K562 (cell line): Measurements from ENCODE around the gene HEXIM1. TPM values are rescaled to one million over a fixed set of nuclear protein-coding genes. Genes with fewer than 3 reads are reported as not detected.

Source experiments
- KDM1A ChIP-seq, 2 experiments: fragments of 450-650 bp; IDR thresholded peaks; 2 replicates each; pipeline ENCODE4 v1.6.1; 2016; ENCODE audit warnings: mild to moderate bottlenecking in 2 of 2
- KDM2B ChIP-seq: fragments of 250-450 bp; sonication (Bioruptor Pico); IDR thresholded peaks from 2 replicates; pipeline ENCODE4 v1.8.0; 2021; ENCODE audit warnings: mild to moderate bottlenecking, moderate library complexity
- NONO ChIP-seq, 2 experiments: fragments of 200-400 bp in 1 of 2; fragments of 450-650 bp in 1 of 2; formaldehyde crosslinking in 1 of 2; IDR thresholded peaks; 2 replicates each; pipeline ENCODE4 v1.6.1; 2017; ENCODE audit warnings: low read depth in 2 of 2, mild to moderate bottlenecking in 2 of 2, moderate library complexity in 2 of 2, low read length in 1 of 2
- PHF8 ChIP-seq: fragments of 200-600 bp; sonication (generic); IDR thresholded peaks from 2 replicates; pipeline ENCODE4 v1.6.1; 2012; ENCODE audit warnings: mixed run types, mild to moderate bottlenecking, inconsistent platforms, low read length, moderate library complexity, borderline replicate concordance
- RBBP5 ChIP-seq: fragments of 200-600 bp; sonication (generic); IDR thresholded peaks from 2 replicates; pipeline ENCODE4 v1.6.1; 2012; ENCODE audit warnings: borderline replicate concordance, mild to moderate bottlenecking, low read length, control low read depth, inconsistent platforms; ENCODE audit not compliant: insufficient read depth, poor library complexity, severe bottlenecking
- RBFOX2 ChIP-seq: fragments of 200-400 bp; formaldehyde crosslinking; IDR thresholded peaks from 2 replicates; pipeline ENCODE4 v1.6.1; 2017; ENCODE audit warnings: low read depth, mild to moderate bottlenecking, low read length, moderate library complexity
- SIN3A ChIP-seq, 2 experiments: fragments of 150-350 bp in 1 of 2; IDR thresholded peaks; 2 replicates each; pipeline ENCODE4 v1.6.1; 2011 to 2016; ENCODE audit warnings: borderline replicate concordance in 2 of 2, low read depth in 2 of 2, low read length in 2 of 2, mild to moderate bottlenecking in 2 of 2, moderate library complexity in 2 of 2; ENCODE audit not compliant: control insufficient read depth in 1 of 2
- TAF9B ChIP-seq: fragments of 450-650 bp; IDR thresholded peaks from 2 replicates; pipeline ENCODE4 v1.6.1; 2018; ENCODE audit warnings: mild to moderate bottlenecking; ENCODE audit not compliant: partially characterized antibody
- ZFP36 ChIP-seq: fragments of 150-350 bp; IDR thresholded peaks from 2 replicates; pipeline ENCODE4 v1.6.1; 2018; ENCODE audit warnings: low read length, low read depth; ENCODE audit not compliant: partially characterized antibody
- ZFX ChIP-seq: sonication (generic); formaldehyde crosslinking; IDR thresholded peaks from 2 replicates; pipeline ENCODE4 v1.8.0; 2022; ENCODE audit warnings: mild to moderate bottlenecking, missing genetic modification reagents, moderate library complexity
- ZNF707 ChIP-seq: fragments of 250-450 bp; sonication (Bioruptor Pico); conservative IDR thresholded peaks from 2 replicates; pipeline ENCODE4 v1.8.0; 2022; ENCODE audit warnings: inconsistent platforms, mild to moderate bottlenecking, moderate library complexity
- polyA plus RNA-seq, 8 experiments: library from polyadenylated mRNA; depleted of rRNA in 4 of 8; stranded (reverse) in 5 of 8; unstranded in 3 of 8; fragments of >200 nt; fragmentation: Nextera tagmentation in 2 of 8; fragmentation: Illumina TruSeq in 1 of 8; extraction: Ambion mirVana in 2 of 8; extraction: Trizol in 1 of 8; gene quantifications; 2 replicates each; pipeline versions ENCODE4 v1.2.1 to v1.2.3, GENCODE V29; 2011 to 2014; ENCODE audit warnings: inconsistent platforms in 1 of 8, missing spikeins in 1 of 8
- total RNA-seq, 7 experiments: library from RNA; depleted of rRNA in 6 of 7; stranded (reverse); fragments of >200 nt in 6 of 7; fragmentation: Illumina TruSeq in 2 of 7; extraction: Trizol in 2 of 7; gene quantifications; 2 replicates each; pipeline versions ENCODE4 v1.2.1 to v1.2.3, GENCODE V29; 2011 to 2021; ENCODE audit warnings: low replicate concordance in 1 of 7
- TF ChIP-seq, protein P1 (sequence below): fragments of 450-650 bp; conservative IDR thresholded peaks from 2 replicates; pipeline ENCODE4 v1.6.1; 2016; ENCODE audit warnings: missing genetic modification characterization, low read depth, mild to moderate bottlenecking, control low read depth, missing compliant biosample characterization
- TF ChIP-seq, protein P2 (sequence below): fragments of 450-650 bp; IDR thresholded peaks from 2 replicates; pipeline ENCODE4 v1.6.1; 2016; ENCODE audit warnings: mild to moderate bottlenecking, moderate library complexity

Gene HEXIM1
- total and polyA plus RNA-seq, 9 of the 15 experiments (the other 6 are each of a cell fraction or from before 2014, with no cell fraction given): 1.4 to 28.3 (median 9.1) TPM

- TF ChIP-seq, protein P1, sequence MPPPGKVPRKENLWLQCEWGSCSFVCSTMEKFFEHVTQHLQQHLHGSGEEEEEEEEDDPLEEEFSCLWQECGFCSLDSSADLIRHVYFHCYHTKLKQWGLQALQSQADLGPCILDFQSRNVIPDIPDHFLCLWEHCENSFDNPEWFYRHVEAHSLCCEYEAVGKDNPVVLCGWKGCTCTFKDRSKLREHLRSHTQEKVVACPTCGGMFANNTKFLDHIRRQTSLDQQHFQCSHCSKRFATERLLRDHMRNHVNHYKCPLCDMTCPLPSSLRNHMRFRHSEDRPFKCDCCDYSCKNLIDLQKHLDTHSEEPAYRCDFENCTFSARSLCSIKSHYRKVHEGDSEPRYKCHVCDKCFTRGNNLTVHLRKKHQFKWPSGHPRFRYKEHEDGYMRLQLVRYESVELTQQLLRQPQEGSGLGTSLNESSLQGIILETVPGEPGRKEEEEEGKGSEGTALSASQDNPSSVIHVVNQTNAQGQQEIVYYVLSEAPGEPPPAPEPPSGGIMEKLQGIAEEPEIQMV: no peak
- peak in 1 of 2 experiments; percentile 48; a peak in 1 of 4 replicates for TF ChIP-seq SIN3A (IDR thresholded peaks at IDR 0.05; ENCODE audit: borderline replicate concordance in 2 of 2, control insufficient read depth in 1 of 2, low read depth in 2 of 2, low read length in 2 of 2)
- TF ChIP-seq, protein P2, sequence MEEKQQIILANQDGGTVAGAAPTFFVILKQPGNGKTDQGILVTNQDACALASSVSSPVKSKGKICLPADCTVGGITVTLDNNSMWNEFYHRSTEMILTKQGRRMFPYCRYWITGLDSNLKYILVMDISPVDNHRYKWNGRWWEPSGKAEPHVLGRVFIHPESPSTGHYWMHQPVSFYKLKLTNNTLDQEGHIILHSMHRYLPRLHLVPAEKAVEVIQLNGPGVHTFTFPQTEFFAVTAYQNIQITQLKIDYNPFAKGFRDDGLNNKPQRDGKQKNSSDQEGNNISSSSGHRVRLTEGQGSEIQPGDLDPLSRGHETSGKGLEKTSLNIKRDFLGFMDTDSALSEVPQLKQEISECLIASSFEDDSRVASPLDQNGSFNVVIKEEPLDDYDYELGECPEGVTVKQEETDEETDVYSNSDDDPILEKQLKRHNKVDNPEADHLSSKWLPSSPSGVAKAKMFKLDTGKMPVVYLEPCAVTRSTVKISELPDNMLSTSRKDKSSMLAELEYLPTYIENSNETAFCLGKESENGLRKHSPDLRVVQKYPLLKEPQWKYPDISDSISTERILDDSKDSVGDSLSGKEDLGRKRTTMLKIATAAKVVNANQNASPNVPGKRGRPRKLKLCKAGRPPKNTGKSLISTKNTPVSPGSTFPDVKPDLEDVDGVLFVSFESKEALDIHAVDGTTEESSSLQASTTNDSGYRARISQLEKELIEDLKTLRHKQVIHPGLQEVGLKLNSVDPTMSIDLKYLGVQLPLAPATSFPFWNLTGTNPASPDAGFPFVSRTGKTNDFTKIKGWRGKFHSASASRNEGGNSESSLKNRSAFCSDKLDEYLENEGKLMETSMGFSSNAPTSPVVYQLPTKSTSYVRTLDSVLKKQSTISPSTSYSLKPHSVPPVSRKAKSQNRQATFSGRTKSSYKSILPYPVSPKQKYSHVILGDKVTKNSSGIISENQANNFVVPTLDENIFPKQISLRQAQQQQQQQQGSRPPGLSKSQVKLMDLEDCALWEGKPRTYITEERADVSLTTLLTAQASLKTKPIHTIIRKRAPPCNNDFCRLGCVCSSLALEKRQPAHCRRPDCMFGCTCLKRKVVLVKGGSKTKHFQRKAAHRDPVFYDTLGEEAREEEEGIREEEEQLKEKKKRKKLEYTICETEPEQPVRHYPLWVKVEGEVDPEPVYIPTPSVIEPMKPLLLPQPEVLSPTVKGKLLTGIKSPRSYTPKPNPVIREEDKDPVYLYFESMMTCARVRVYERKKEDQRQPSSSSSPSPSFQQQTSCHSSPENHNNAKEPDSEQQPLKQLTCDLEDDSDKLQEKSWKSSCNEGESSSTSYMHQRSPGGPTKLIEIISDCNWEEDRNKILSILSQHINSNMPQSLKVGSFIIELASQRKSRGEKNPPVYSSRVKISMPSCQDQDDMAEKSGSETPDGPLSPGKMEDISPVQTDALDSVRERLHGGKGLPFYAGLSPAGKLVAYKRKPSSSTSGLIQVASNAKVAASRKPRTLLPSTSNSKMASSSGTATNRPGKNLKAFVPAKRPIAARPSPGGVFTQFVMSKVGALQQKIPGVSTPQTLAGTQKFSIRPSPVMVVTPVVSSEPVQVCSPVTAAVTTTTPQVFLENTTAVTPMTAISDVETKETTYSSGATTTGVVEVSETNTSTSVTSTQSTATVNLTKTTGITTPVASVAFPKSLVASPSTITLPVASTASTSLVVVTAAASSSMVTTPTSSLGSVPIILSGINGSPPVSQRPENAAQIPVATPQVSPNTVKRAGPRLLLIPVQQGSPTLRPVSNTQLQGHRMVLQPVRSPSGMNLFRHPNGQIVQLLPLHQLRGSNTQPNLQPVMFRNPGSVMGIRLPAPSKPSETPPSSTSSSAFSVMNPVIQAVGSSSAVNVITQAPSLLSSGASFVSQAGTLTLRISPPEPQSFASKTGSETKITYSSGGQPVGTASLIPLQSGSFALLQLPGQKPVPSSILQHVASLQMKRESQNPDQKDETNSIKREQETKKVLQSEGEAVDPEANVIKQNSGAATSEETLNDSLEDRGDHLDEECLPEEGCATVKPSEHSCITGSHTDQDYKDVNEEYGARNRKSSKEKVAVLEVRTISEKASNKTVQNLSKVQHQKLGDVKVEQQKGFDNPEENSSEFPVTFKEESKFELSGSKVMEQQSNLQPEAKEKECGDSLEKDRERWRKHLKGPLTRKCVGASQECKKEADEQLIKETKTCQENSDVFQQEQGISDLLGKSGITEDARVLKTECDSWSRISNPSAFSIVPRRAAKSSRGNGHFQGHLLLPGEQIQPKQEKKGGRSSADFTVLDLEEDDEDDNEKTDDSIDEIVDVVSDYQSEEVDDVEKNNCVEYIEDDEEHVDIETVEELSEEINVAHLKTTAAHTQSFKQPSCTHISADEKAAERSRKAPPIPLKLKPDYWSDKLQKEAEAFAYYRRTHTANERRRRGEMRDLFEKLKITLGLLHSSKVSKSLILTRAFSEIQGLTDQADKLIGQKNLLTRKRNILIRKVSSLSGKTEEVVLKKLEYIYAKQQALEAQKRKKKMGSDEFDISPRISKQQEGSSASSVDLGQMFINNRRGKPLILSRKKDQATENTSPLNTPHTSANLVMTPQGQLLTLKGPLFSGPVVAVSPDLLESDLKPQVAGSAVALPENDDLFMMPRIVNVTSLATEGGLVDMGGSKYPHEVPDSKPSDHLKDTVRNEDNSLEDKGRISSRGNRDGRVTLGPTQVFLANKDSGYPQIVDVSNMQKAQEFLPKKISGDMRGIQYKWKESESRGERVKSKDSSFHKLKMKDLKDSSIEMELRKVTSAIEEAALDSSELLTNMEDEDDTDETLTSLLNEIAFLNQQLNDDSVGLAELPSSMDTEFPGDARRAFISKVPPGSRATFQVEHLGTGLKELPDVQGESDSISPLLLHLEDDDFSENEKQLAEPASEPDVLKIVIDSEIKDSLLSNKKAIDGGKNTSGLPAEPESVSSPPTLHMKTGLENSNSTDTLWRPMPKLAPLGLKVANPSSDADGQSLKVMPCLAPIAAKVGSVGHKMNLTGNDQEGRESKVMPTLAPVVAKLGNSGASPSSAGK: no peak
- TF ChIP-seq TAF9B: no peak
- TF ChIP-seq PHF8: no peak
- peak; percentile 52; the same call in 1 of the 2 replicates for TF ChIP-seq KDM2B (CRISPR knock-in tag)
- TF ChIP-seq KDM1A (IDR thresholded peaks at IDR 0.05): peak in 1 of 2 experiments; percentile 73; a peak in 2 of 4 replicates
- 0 out of 4 replicates have a peak, but pooled peaks of 1 of the 2 experiments have one; percentile 26 for TF ChIP-seq NONO (IDR thresholded peaks at IDR 0.05; ENCODE audit: low read depth in 2 of 2, low read length in 1 of 2)
- TF ChIP-seq ZNF707 (CRISPR knock-in tag): no peak
- peak; percentile 17; the same call in 1 of the 2 replicates for TF ChIP-seq RBFOX2
- TF ChIP-seq ZFX: no peak
- TF ChIP-seq RBBP5: no peak
- TF ChIP-seq ZFP36: no peak
Observed at GRCh38 chr17:45131616-45132319, 16.5 kb upstream of the HEXIM1 start (continued).
